GM19397 (cell line): ENCODE data around the gene TCTN1.
"Not testable (repeated sequence)": the region's sequence is repeated elsewhere in the genome, so short reads cannot be mapped to it uniquely, and the experiment has no call there.

ENCODE experiments used
- ATAC-seq: cut with Tn5 transposase; IDR thresholded peaks from one replicate; pipeline ENCODE4 v1.9.1; 2021; ENCODE audit warnings: mild to moderate bottlenecking, moderate library complexity; ENCODE audit not compliant: unreplicated experiment

Gene TCTN1

GRCh38 chr12:110583137-110584059 lies 30.5 kb upstream of the TCTN1 start, which contains the start of gene PPTC7:
Gene PPTC7 (minus strand): TSS chr12:110583318. CDS start chr12:110583031, 287 bp downstream.
- ATAC-seq = peak; percentile 87

DNA sequence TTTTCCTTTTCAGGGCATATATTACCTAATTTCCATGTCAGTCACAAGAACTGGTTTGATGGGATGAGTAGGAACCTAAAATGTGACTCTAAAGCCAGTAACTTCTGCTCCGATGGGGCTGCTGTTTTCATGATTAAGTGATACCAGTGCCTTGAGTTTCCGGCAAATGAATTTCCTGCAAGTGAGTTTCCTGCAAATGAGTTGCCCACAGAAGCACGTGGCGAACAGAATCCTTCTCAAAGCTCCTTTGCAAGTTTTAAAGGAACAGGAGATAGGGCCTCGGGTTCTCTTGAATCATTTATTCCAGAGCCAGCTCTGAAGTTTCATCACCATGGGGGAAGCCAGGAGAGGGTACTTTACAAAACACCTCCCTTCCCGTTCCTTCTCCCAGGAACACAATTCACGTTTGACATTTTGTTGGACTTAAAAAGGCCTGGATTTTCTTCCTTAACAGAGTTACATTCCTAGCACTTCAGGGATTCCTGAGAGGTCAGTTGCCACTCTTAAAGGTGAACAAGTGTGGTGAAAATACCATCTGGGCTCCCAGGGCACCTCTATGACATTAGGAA lies 28.6 kb upstream of the TCTN1 start:
- ATAC-seq = no peak

GRCh38 chr12:110587102-110587501 lies 26.8 kb upstream of the TCTN1 start:
- not testable (repeated sequence) for ATAC-seq

GRCh38 chr12:110590059-110590458 lies 23.9 kb upstream of the TCTN1 start:
- ATAC-seq = no peak

- no peak for ATAC-seq
Measured at GRCh38 chr12:110590806-110591326, 23.1 kb upstream of the TCTN1 start.

- ATAC-seq = no peak
Measured at GRCh38 chr12:110591451-110592051, 22.4 kb upstream of the TCTN1 start.

- no peak for ATAC-seq
Measured at GRCh38 chr12:110592078-110592477, 21.9 kb upstream of the TCTN1 start.

GRCh38 chr12:110592919-110593318 lies 21.0 kb upstream of the TCTN1 start:
- not testable (repeated sequence) for ATAC-seq

DNA sequence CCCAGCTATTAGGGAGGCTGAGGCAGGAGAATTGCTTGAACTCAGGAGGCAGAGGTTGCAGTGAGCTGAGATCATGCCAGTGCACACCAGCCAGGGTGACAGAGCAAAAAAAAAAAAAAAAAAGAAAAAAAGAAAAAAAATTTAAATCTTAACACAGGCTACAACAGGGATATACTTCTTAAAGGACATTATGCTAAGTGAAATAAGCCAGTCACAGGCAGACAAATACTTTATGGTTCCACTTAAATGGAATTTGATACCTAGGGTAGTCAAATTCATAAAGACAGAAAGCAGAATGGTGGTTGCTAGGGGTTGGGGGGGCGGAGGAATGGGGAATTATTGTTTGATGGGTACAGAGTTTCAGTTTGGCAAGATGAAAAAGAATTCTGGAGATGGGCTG lies 16.0 kb upstream of the TCTN1 start:
- ATAC-seq = no peak

- ATAC-seq = no peak
Measured at GRCh38 chr12:110599334-110599733, 14.6 kb upstream of the TCTN1 start.

- no peak for ATAC-seq
Measured at GRCh38 chr12:110600254-110600653, 13.7 kb upstream of the TCTN1 start.

- not testable (repeated sequence) for ATAC-seq
Measured at GRCh38 chr12:110602085-110602814, 11.7 kb upstream of the TCTN1 start.

DNA sequence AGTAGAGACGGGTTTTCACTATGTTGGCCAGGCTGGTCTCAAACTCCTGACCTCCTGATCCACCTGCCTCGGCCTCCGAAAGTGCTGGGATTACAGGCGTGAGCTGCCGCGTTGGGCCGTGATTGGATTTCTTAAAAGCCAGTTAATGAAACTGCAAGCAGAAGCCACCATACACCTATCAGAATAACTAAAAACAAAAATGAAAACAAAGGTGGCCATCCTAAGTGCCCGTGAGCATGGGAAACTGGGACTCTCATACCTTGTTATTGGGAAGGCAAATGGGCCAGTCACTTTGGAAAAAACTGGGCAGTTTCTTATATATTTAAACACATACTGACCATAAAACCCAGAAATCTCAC lies 7.7 kb upstream of the TCTN1 start:
- no peak for ATAC-seq

DNA sequence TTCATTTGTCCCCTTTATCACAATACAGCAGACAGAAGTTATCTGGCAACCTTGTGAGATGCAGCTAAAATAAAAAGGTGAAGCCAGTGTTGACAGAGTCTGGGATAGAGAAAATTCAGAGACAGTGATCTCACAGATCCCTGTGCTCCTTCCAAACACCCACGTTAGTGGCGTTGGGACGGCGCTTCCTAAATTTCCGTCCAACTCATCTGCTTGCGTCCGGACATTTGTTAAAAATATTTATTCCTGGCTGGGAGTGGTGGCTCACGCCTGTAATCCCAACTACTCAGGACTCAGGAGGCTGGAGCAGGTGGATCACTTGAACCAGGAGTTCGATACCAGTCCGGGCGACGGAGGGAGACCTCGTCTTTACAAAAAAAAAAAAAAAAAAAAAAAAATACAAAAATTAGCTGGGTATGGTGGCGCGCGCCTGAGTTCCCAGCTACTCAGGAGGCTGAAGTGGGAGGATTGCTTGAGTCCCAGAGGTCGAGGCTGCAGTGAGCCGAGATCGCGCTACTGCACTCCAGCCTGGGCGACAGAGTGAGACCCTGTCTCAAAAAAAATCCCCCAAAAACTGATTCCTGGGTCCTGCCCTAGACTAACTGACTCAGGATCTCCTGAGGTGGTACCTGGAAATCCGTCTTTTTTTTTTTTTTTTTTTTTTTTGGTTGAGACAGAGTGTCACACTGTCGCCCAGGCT lies 708 bp upstream of the TCTN1 start:
- ATAC-seq = no peak

- ATAC-seq = no peak
Measured at GRCh38 chr12:110615171-110615570, 1.2 kb downstream of the TCTN1 start.

DNA sequence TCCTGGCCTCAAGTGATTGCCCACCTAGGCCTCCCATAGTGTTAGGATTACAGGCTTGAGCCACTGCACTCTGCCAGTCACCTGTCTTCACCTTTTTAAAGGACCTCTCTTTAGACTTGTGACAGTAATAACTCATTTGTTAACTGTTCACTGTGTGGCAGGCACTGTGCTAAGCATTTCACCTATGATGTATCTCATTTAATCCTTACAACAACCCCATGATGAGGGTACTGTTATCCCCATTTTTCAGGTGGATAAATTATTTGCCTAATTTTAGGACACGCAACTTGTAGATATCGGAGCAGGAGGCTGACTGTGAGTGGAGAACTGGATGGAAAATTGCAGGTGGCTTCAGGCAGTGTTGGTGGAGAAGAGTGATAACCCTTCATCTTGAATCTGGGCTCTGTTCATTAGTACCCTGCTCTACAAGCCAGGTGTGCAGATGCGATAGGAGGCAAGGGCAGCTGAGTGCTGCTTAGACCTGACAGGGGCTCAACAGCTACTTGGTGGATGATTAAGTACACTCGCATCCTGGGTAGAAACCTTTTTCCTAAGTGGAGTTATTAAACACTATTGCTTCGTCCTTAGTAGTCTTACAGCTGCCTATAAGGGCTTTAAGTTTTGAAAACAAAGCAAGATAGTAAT lies 2.7 kb downstream of the TCTN1 start:
- ATAC-seq = no peak

DNA sequence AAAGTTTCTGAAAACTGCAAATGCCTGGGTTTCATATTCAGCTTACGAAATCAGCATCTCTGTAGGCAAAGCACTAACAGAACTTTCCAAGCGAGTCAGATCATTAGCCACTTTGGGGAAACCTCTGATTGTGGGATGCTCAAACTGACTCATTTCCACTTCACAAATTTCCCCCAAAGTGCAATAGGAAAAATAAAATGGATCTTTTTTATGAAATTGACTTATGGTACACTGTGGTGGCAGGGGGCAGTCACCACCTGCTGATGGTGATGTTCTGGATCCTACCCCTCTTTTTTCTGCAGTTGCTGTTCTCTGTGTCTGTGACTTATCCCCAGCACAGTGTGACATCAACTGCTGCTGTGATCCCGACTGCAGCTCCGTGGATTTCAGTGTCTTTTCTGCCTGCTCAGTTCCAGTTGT lies 5.6 kb downstream of the TCTN1 start:
- peak; percentile 55 for ATAC-seq

DNA sequence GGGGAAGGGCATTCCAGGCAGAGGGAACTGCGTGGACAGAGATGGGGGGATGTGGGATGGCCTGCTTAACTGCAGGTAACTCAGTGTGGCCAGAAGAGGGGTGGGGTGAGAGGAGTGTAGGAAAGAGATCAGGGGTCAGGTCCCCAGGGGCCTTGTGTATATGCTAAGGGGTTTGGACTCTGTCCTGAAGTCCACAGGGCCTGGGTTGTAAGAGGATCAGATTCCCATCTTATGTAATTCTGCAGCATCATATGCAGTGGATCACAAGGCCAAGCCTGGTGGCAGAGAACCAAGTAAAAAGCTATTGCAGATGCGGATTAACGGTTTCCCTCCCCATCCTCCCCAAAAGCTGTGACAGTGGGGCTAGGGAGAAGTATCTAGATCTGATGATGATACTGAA lies 8.7 kb downstream of the TCTN1 start:
- no peak for ATAC-seq

DNA sequence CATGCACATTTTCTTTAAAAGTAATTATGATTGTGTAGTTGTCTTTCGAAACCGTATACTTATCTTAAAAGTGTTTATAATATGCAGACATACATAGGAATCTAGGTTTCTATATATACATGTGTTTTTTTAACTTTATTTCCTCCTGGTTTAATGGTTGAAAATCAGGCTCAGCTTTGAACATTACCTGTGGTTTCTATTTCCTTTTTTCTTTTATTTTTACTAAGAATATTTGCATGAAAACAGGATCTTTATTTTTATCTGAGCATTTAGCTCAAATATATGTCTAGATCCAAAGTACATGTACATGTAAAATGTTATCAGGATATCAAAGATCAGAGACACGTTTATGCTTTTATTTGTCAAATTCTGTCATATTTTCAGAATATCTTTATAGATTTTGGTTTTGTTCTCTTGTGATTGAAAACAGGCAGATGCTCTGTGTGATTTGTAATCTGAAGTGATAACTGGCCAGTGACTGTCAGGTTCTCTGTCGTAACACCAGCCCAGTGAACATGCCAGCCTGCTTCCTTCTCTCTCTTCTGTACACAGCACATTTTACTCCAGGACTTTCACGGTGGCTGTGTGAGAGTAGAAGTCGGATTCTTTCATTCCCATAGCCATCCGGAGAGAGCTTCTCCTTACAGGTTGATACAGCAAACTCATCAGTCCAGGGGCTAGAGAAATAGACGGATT lies 13.7 kb downstream of the TCTN1 start:
- no peak for ATAC-seq
